Esophagus muscularis mucosa (tissue), 4 donors: ENCODE results near the gene PRKACB. TPM values are rescaled to one million over a fixed set of nuclear protein-coding genes. Genes with fewer than 3 reads are reported as not detected.

Experiments used
- DNase-seq: peaks from one replicate; pipeline ENCODE4 v3.0.0-alpha.2; 2017; ENCODE audit errors: extremely low spot score
- H3K27ac ChIP-seq, 4 donors: fragments of 200-600 bp; sonication (generic); replicated peaks in 1 of 4; 1 replicate in 3 of 4; 2 replicates in 1 of 4; pipeline ENCODE4 v1.5.1; 2016 to 2019; ENCODE audit warnings: mild to moderate bottlenecking in 1 of 4
- H3K27me3 ChIP-seq, 4 donors: fragments of 200-600 bp; sonication (generic); one replicate each; pipeline versions ENCODE4 v1.5.1 to v1.6.0; 2016 to 2019
- H3K36me3 ChIP-seq, 4 donors: fragments of 200-600 bp; sonication (generic); one replicate each; pipeline ENCODE4 v1.5.1; 2016 to 2019
- H3K4me1 ChIP-seq, 4 donors: fragments of 200-600 bp; sonication (generic); one replicate each; pipeline ENCODE4 v1.5.1; 2016 to 2019
- H3K4me3 ChIP-seq, 4 donors: fragments of 200-600 bp; sonication (generic); 1 replicate in 2 of 4; 2 replicates in 2 of 4; pipeline ENCODE4 v1.5.1; 2016 to 2019; ENCODE audit warnings: mild to moderate bottlenecking in 4 of 4, moderate library complexity in 1 of 4
- H3K9me3 ChIP-seq, 4 donors: fragments of 200-600 bp; sonication (generic); 1 replicate in 3 of 4; 2 replicates in 1 of 4; pipeline ENCODE4 v1.5.1; 2016 to 2019
- CTCF ChIP-seq, 3 experiments: fragments of 200-600 bp in 2 of 3; fragments of 450-650 bp in 1 of 3; sonication (generic) in 2 of 3; IDR thresholded peaks; one replicate each; pipeline ENCODE4 v1.5.1; 2017 to 2019; ENCODE audit warnings: antibody characterized with exemption in 3 of 3, mild to moderate bottlenecking in 2 of 3, moderate library complexity in 1 of 3
- EP300 ChIP-seq: sonication (generic); formaldehyde crosslinking; IDR thresholded peaks from one replicate; pipeline ENCODE4 v1.6.1; 2017; ENCODE audit warnings: antibody characterized with exemption
- POLR2A ChIP-seq: fragments of 450-650 bp; IDR thresholded peaks from one replicate; pipeline ENCODE4 v1.6.1; 2017; ENCODE audit warnings: antibody characterized with exemption, moderate library complexity, mild to moderate bottlenecking, low read depth
- POLR2AphosphoS5 ChIP-seq, 2 donors: sonication (generic); formaldehyde crosslinking; IDR thresholded peaks; one replicate each; pipeline ENCODE4 v1.6.1; 2017; ENCODE audit warnings: antibody characterized with exemption in 2 of 2
- WGBS: methylation state at CpG from one replicate; pipeline ENCODE4 v1.1.5; 2018; 5-methylcytosine and 5-hydroxymethylcytosine counted together
- intact Hi-C: fragments of 100-400 bp; cut with DNase I; formaldehyde crosslinking; loops from one replicate; pipeline ENCODE4 v1.15.1; 2023
- total RNA-seq, 4 donors: library from RNA; depleted of rRNA; stranded (reverse); fragments of >200 nt; gene quantifications; one replicate each; pipeline versions ENCODE4 v1.1.0 to v1.2.1, GENCODE V29; 2016

Gene PRKACB
- total RNA-seq, 4 donors from 2014 or later = 44.4 to 59.4 (median 52.3) TPM

GRCh38 chr1:84121360-84121759 is 22.7 kb upstream of the PRKACB start:
- Histone ChIP-seq H3K36me3 (no peaks in the 10 kb centered on the region), H3K27me3 (no peaks in the 10 kb centered on the region), H3K27ac (no peak overlapping the region), H3K9me3 (no peaks in the 10 kb centered on the region), H3K4me3 (no peak overlapping the region), H3K4me1 (peaks cover 0 to 12% (median 3%) of the 10 kb centered on the region in 4 donors)
- intact Hi-C loops = loop anchor here (10.0 kb wide), 1 partner anchor 127 kb away; the partner anchor contains the start of gene TTLL7
- 76% methylated on average over 1 of the region's 1 CpG for WGBS
- TF ChIP-seq EP300 (no peak), POLR2A (no peak), CTCF (IDR thresholded peaks at IDR 0.05) (no peak), POLR2AphosphoS5 (IDR thresholded peaks at IDR 0.05) (no peak)
- no peak for DNase-seq

- no peak for DNase-seq
- WGBS = 9% methylated on average over 2 of the region's 2 CpGs
- intact Hi-C loops = loop anchor here (2.0 to 10.0 kb wide), 2 partner anchors 128 to 190 kb away; partner anchors contain the start of gene TTLL7
- Histone ChIP-seq H3K4me3 (no peak overlapping the region), H3K36me3 (no peaks in the 10 kb centered on the region), H3K9me3 (no peaks in the 10 kb centered on the region), H3K27me3 (no peaks in the 10 kb centered on the region), H3K4me1 (peaks cover 0 to 12% (median 3%) of the 10 kb centered on the region in 4 donors), H3K27ac (no peak overlapping the region)
- TF ChIP-seq POLR2A (no peak), CTCF (IDR thresholded peaks at IDR 0.05) (peak; percentile 68 to 80 (median 71)), EP300 (no peak), POLR2AphosphoS5 (IDR thresholded peaks at IDR 0.05) (no peak)
Measured at GRCh38 chr1:84122780-84123382, 21.2 kb upstream of the PRKACB start.

- WGBS = 86% methylated on average over 6 of the region's 7 CpGs
- Histone ChIP-seq H3K27me3 (no peaks in the 10 kb centered on the region), H3K4me3 (no peak overlapping the region), H3K27ac (no peak overlapping the region), H3K36me3 (no peaks in the 10 kb centered on the region), H3K4me1 (no peaks in the 10 kb centered on the region), H3K9me3 (no peaks in the 10 kb centered on the region)
- no peak for DNase-seq
- TF ChIP-seq CTCF (IDR thresholded peaks at IDR 0.05) = no peak
- TF ChIP-seq POLR2A = no peak
- intact Hi-C loops = no loop called here
Measured at GRCh38 chr1:84133479-84133878, 10.6 kb upstream of the PRKACB start.

GRCh38 chr1:84135341-84135740 is 8.7 kb upstream of the PRKACB start:
- no peak for DNase-seq
- Histone ChIP-seq H3K36me3 (no peaks in the 10 kb centered on the region), H3K4me1 (no peaks in the 10 kb centered on the region), H3K9me3 (peaks cover 0 to 6% (median 0%) of the 10 kb centered on the region in 4 donors), H3K27me3 (no peaks in the 10 kb centered on the region), H3K4me3 (no peak overlapping the region), H3K27ac (no peak overlapping the region)
- TF ChIP-seq POLR2AphosphoS5 (IDR thresholded peaks at IDR 0.05) = no peak
- no peak for TF ChIP-seq POLR2A
- no peak for TF ChIP-seq CTCF (IDR thresholded peaks at IDR 0.05)
- TF ChIP-seq EP300 = no peak
- intact Hi-C loops = no loop called here
